Coronary artery (tissue), 2 donors: Measurements from ENCODE around the gene GLT1D1.

Experiments
- DNase-seq: peaks from one replicate; pipeline ENCODE4 v3.0.0-alpha.2; 2017; ENCODE audit warnings: low spot score
- H3K27ac ChIP-seq, 2 donors: fragments of 200-600 bp; sonication (generic); one replicate each; pipeline ENCODE4 v1.5.1; 2016 to 2019
- H3K4me3 ChIP-seq: fragments of 200-600 bp; sonication (generic); 2 replicates; pipeline ENCODE4 v1.5.1; 2016; ENCODE audit warnings: mild to moderate bottlenecking, moderate library complexity
- TF ChIP-seq, protein P1 (sequence below): fragments of 200-600 bp; sonication (generic); IDR thresholded peaks from one replicate; pipeline ENCODE4 v1.5.1; 2019; ENCODE audit warnings: antibody characterized with exemption

GLT1D1 gene

GRCh38 chr12:128876559-128876958 lies 23.3 kb downstream of the GLT1D1 start:
- H3K4me3 ChIP-seq, result no peak overlapping the region
- H3K27ac ChIP-seq, result no peak overlapping the region
- TF ChIP-seq, protein P1, sequence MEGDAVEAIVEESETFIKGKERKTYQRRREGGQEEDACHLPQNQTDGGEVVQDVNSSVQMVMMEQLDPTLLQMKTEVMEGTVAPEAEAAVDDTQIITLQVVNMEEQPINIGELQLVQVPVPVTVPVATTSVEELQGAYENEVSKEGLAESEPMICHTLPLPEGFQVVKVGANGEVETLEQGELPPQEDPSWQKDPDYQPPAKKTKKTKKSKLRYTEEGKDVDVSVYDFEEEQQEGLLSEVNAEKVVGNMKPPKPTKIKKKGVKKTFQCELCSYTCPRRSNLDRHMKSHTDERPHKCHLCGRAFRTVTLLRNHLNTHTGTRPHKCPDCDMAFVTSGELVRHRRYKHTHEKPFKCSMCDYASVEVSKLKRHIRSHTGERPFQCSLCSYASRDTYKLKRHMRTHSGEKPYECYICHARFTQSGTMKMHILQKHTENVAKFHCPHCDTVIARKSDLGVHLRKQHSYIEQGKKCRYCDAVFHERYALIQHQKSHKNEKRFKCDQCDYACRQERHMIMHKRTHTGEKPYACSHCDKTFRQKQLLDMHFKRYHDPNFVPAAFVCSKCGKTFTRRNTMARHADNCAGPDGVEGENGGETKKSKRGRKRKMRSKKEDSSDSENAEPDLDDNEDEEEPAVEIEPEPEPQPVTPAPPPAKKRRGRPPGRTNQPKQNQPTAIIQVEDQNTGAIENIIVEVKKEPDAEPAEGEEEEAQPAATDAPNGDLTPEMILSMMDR, result no peak
- DNase-seq, result no peak

DNA sequence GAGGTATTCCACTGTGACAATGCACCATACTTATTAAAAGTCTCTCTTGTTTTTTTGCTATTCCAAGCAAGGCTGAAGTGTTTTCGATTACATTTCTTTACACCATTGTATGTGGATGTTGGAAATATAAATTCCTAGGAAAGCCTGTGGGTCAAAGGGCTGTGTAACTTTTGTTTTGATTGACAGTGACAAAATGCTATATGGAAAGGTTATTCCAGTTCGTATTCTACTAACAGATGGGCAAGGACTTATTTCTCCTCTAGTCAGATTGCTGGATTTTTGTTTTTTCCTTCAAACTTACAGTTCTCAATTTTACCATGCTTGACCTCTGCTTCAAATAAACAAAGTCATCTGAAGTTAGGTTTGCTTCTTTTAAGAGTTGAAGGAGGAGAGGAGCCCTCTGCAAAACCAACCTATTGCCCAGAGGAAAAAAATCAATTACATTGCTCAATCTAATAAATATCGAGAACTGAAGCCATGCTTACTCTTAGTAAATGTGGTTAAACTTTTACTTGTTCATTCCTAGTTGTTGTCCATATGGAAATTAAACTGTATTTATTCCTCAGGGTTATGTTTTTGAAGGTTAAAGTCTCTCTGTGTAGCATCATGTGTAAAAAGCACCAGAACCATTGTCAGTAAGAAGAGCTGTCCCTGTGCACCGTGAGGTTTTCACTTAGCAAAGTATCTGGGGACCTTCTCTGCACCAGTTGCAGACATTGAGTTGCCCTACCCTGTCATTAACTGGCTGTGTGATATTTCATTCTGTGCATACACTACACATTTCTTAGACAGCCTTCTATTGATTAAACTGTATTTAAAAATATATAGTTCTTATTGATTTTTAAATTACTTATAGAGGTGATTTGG lies 26.9 kb downstream of the GLT1D1 start:
- H3K4me3 ChIP-seq, result no peak overlapping the region
- DNase-seq, result no peak
- TF ChIP-seq, protein P1, result no peak
- no peak overlapping the region for H3K27ac ChIP-seq

DNA sequence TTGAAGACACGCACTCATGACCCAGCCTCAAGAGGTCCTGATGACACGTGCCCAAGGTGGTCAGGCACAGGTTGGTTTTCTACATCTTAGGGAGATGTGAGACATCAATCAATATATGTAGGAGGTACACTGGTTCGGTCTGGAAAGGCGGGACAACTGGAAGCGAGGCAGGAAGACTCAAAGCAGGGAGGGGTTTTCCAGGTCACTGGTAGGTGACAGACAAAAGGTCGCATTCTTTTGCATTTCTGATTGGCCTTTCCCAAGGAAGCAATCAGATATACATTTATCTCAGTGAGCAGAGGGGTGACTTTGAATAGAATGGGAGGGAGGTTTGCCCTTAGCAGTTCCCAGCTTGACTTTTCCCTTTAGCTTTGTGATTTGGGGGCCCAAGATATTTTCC lies 38.6 kb downstream of the GLT1D1 start:
- Histone ChIP-seq H3K27ac (no peak overlapping the region), H3K4me3 (no peak overlapping the region)
- DNase-seq, result no peak
- TF ChIP-seq, protein P1, result no peak

DNA sequence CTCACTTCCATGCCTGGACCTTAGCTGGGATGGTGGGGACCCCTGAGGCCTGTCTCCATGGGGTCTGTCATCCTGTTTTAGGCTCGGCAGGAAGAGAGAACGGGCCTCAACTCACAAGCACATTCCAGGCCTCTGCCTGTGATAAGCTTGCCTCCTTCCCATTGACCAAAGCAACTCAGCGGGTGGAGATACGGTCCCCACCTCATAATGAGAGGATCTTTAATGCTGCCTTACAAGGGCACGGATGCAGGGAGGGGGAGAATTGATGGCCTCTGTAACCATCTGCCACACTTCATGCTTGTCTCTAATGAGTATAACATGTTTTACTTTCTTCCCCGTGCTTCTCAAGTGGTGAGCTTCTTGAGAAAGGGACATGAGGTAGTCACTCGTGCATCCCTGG lies 50.0 kb downstream of the GLT1D1 start:
- H3K27ac ChIP-seq, result no peak overlapping the region
- DNase-seq, result no peak
- TF ChIP-seq, protein P1, result no peak
- no peak overlapping the region for H3K4me3 ChIP-seq

DNA sequence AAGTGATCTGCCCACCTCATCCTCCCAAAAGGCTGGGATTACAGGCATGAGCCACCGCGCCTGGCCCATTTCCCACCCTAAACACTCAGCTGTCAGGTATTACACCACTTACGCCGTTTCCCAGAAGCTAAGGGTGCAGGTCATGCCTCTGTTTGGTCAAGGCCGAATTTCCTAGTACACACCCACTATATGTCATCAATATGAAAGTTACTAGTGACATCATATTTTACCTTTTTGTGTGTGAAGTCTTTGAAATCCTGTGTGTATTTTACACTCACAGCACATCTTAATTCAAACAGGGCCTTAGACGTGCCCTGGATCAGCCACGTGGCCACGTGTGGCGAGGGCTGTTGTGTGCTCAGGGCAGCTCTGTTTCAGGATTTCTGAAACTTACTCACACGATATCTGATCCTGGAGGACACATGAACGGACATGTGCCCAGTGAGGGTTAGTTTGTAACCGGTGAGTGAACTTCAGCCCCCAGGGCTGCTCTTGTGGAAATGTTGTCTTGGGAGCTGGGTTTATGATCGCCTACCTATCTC lies 51.8 kb downstream of the GLT1D1 start:
- Histone ChIP-seq H3K27ac (no peak overlapping the region), H3K4me3 (no peak overlapping the region)
- TF ChIP-seq, protein P1, result no peak
- no peak for DNase-seq

GRCh38 chr12:128906485-128907137 lies 53.3 kb downstream of the GLT1D1 start:
- no peak overlapping the region for H3K4me3 ChIP-seq
- no peak overlapping the region for H3K27ac ChIP-seq
- TF ChIP-seq, protein P1, result no peak
- DNase-seq, result no peak
